H9 (cell line): ENCODE measurements around the gene ZNF205. TPM values are rescaled to one million over a fixed set of nuclear protein-coding genes. Genes with fewer than 3 reads are reported as not detected.

Experiments used
- DNase-seq: peaks from one replicate; pipeline ENCODE4 v3.0.0-alpha.2; 2017
- H2AFZ ChIP-seq: one replicate; pipeline ENCODE4 v1.6.1; 2013; ENCODE audit warnings: mild to moderate bottlenecking, low read length, control low read depth, moderate library complexity
- H2AK5ac ChIP-seq: 2 replicates; pipeline ENCODE4 v1.6.1; 2013; ENCODE audit warnings: low read length, control low read depth, mixed read lengths; ENCODE audit not compliant: insufficient read length
- H2BK120ac ChIP-seq: one replicate; pipeline ENCODE4 v1.6.1; 2013; ENCODE audit warnings: low read depth, mild to moderate bottlenecking, low read length, control low read depth, inconsistent platforms; ENCODE audit not compliant: poor library complexity, severe bottlenecking
- H2BK12ac ChIP-seq: 2 replicates; pipeline ENCODE4 v1.6.1; 2013; ENCODE audit warnings: low read length, control low read depth, mixed read lengths, low read depth; ENCODE audit not compliant: insufficient read length
- H2BK15ac ChIP-seq: 2 replicates; pipeline ENCODE4 v1.6.1; 2013; ENCODE audit warnings: low read depth, low read length, control low read depth
- H2BK20ac ChIP-seq: one replicate; pipeline ENCODE4 v1.6.1; 2013; ENCODE audit warnings: low read depth, mild to moderate bottlenecking, low read length, control low read depth, inconsistent platforms; ENCODE audit not compliant: poor library complexity, severe bottlenecking
- H2BK5ac ChIP-seq: 2 replicates; pipeline ENCODE4 v1.6.1; 2013; ENCODE audit warnings: low read length, control low read depth, mixed read lengths; ENCODE audit not compliant: insufficient read length
- H3K14ac ChIP-seq: 2 replicates; pipeline ENCODE4 v1.6.1; 2013; ENCODE audit warnings: low read length, control low read depth; ENCODE audit not compliant: insufficient read depth
- H3K18ac ChIP-seq: 2 replicates; pipeline ENCODE4 v1.6.1; 2013; ENCODE audit warnings: low read depth, mild to moderate bottlenecking, mixed read lengths, low read length, control low read depth; ENCODE audit not compliant: insufficient read length
- H3K23ac ChIP-seq: 2 replicates; pipeline ENCODE4 v1.6.1; 2013; ENCODE audit warnings: low read length, control low read depth, mixed read lengths, low read depth; ENCODE audit not compliant: insufficient read length
- H3K23me2 ChIP-seq: 2 replicates; pipeline ENCODE4 v1.6.1; 2013; ENCODE audit warnings: low read depth, mild to moderate bottlenecking, mixed read lengths, low read length, control low read depth; ENCODE audit not compliant: insufficient read length, poor library complexity, severe bottlenecking
- H3K27ac ChIP-seq: 2 replicates; pipeline ENCODE4 v1.5.1; 2013; ENCODE audit warnings: low read length, control low read depth, mixed read lengths, low read depth; ENCODE audit not compliant: insufficient read length
- H3K27me3 ChIP-seq: 2 replicates; pipeline ENCODE4 v1.6.1; 2013; ENCODE audit warnings: low read length, control low read depth, inconsistent platforms; ENCODE audit not compliant: insufficient read depth
- H3K4ac ChIP-seq: 2 replicates; pipeline ENCODE4 v1.6.1; 2013; ENCODE audit warnings: low read depth, mild to moderate bottlenecking, control low read depth, inconsistent platforms, low read length, moderate library complexity
- H3K4me1 ChIP-seq: 2 replicates; pipeline ENCODE4 v1.6.1; 2013; ENCODE audit warnings: low read length, control low read depth, inconsistent platforms; ENCODE audit not compliant: insufficient read depth
- H3K4me2 ChIP-seq: 2 replicates; pipeline ENCODE4 v1.6.1; 2013; ENCODE audit warnings: low read length, control low read depth, mixed read lengths; ENCODE audit not compliant: insufficient read length, insufficient read depth
- H3K56ac ChIP-seq: 2 replicates; pipeline ENCODE4 v1.6.1; 2013; ENCODE audit warnings: low read depth, mild to moderate bottlenecking, mixed read lengths, low read length, control low read depth; ENCODE audit not compliant: insufficient read length
- H3K79me1 ChIP-seq: 2 replicates; pipeline ENCODE4 v1.6.1; 2013; ENCODE audit warnings: low read depth, mild to moderate bottlenecking, moderate library complexity, low read length, control low read depth, inconsistent platforms; ENCODE audit not compliant: insufficient read depth, poor library complexity, severe bottlenecking
- H3K79me2 ChIP-seq: 2 replicates; pipeline ENCODE4 v1.6.1; 2013; ENCODE audit warnings: low read length, control low read depth, inconsistent platforms; ENCODE audit not compliant: insufficient read depth
- H3K9ac ChIP-seq: 2 replicates; pipeline ENCODE4 v1.6.1; 2013; ENCODE audit warnings: low read length, control low read depth, mixed read lengths; ENCODE audit not compliant: insufficient read length; ENCODE audit errors: extremely low read depth
- H3K9me3 ChIP-seq: one replicate; pipeline ENCODE4 v1.6.1; 2013; ENCODE audit warnings: low read depth, low read length, inconsistent platforms; ENCODE audit not compliant: control insufficient read depth
- H3T11ph ChIP-seq: one replicate; pipeline ENCODE4 v1.6.1; 2013; ENCODE audit warnings: mild to moderate bottlenecking, low read length, control low read depth, inconsistent platforms
- H4K20me1 ChIP-seq: one replicate; pipeline ENCODE4 v1.6.1; 2013; ENCODE audit not compliant: control insufficient read depth, insufficient read length, insufficient read depth
- H4K5ac ChIP-seq: 2 replicates; pipeline ENCODE4 v1.6.1; 2013; ENCODE audit warnings: low read depth, mild to moderate bottlenecking, mixed read lengths, low read length, control low read depth; ENCODE audit not compliant: insufficient read length
- H4K8ac ChIP-seq: replicated peaks from 2 replicates; pipeline ENCODE4 v1.6.1; 2013; ENCODE audit warnings: low read length, control low read depth, mixed read lengths, low read depth; ENCODE audit not compliant: insufficient read length
- H4K91ac ChIP-seq: 2 replicates; pipeline ENCODE4 v1.6.1; 2013; ENCODE audit warnings: low read depth, mild to moderate bottlenecking, moderate library complexity, mixed read lengths, low read length, control low read depth; ENCODE audit not compliant: insufficient read length
- H3K27ac Mint-ChIP-seq, 3 experiments: 2 replicates in 2 of 3; 3 replicates in 1 of 3; pipeline ENCODE4 v1.8.0; 2020 to 2021; ENCODE audit warnings: mixed read lengths in 3 of 3, mild to moderate bottlenecking in 1 of 3, moderate library complexity in 1 of 3
- H3K27me3 Mint-ChIP-seq: 2 replicates; pipeline ENCODE4 v1.8.0; 2021; ENCODE audit warnings: low read depth, mild to moderate bottlenecking, moderate library complexity, mixed read lengths
- H3K36me3 Mint-ChIP-seq, 3 experiments: 2 replicates in 2 of 3; 3 replicates in 1 of 3; pipeline ENCODE4 v1.8.0; 2020 to 2021; ENCODE audit warnings: low read depth in 3 of 3, mixed read lengths in 3 of 3; ENCODE audit not compliant: insufficient read depth in 1 of 3
- H3K4me1 Mint-ChIP-seq, 2 experiments: 2 replicates each; pipeline ENCODE4 v1.8.0; 2020; ENCODE audit warnings: mixed read lengths in 2 of 2
- H3K4me3 Mint-ChIP-seq, 2 experiments: 2 replicates in 1 of 2; 3 replicates in 1 of 2; pipeline ENCODE4 v1.8.0; 2020 to 2021; ENCODE audit warnings: mild to moderate bottlenecking in 2 of 2, mixed read lengths in 2 of 2, moderate library complexity in 1 of 2
- H3K9me3 Mint-ChIP-seq, 2 experiments: 2 replicates in 1 of 2; 3 replicates in 1 of 2; pipeline ENCODE4 v1.8.0; 2020; ENCODE audit warnings: mild to moderate bottlenecking in 2 of 2, mixed read lengths in 2 of 2, moderate library complexity in 1 of 2
- CTCF ChIP-seq: fragments of 200-600 bp; sonication (generic); conservative IDR thresholded peaks from 3 replicates; pipeline ENCODE4 v1.8.0; 2021; ENCODE audit warnings: antibody characterized with exemption, mild to moderate bottlenecking
- WGBS: extraction: QIAGEN DNeasy Blood & Tissue Kit; methylation state at CpG from one replicate; pipeline ENCODE4 v1.1.7; 2013; ENCODE audit warnings: missing lambda C conversion rate, low lambda C conversion rate, mixed read lengths; ENCODE audit not compliant: insufficient read length; ENCODE audit errors: extremely low coverage; 5-methylcytosine and 5-hydroxymethylcytosine counted together
- total RNA-seq: library from RNA; stranded (reverse); gene quantifications from 2 replicates; pipeline ENCODE4 v1.2.1, GENCODE V29; 2021

ZNF205 gene
- total RNA-seq, 1 experiment from 2014 or later, result 16.8 TPM

- TF ChIP-seq CTCF, result no peak
- Histone ChIP-seq H2BK12ac (no peak overlapping the region), H2BK20ac (no peak overlapping the region), H2BK5ac (no peak overlapping the region), H3K79me2 (no peaks in the 10 kb centered on the region), H3K23ac (no peak overlapping the region), H4K91ac (no peak overlapping the region), H3K4me1 (no peaks in the 10 kb centered on the region), H3K27ac (no peak overlapping the region), H2AFZ (no peak overlapping the region), H3K9me3 (no peaks in the 10 kb centered on the region), H4K5ac (no peak overlapping the region), H2BK15ac (no peak overlapping the region), H3T11ph (no peak overlapping the region), H3K14ac (no peak overlapping the region), H3K27me3 (no peaks in the 10 kb centered on the region), H3K23me2 (peaks cover 13% of the 10 kb centered on the region), H3K18ac (no peak overlapping the region), H3K4ac (no peak overlapping the region), H3K79me1 (no peaks in the 10 kb centered on the region), H2BK120ac (no peak overlapping the region), H4K8ac (no peak overlapping the region), H3K56ac (no peak overlapping the region), H2AK5ac (no peak overlapping the region), H4K20me1 (no peaks in the 10 kb centered on the region), H3K9ac (no peak overlapping the region), H3K4me2 (no peak overlapping the region)
- Mint-ChIP-seq H3K4me3 (no peak overlapping the region), H3K9me3 (no peaks in the 10 kb centered on the region), H3K27ac (no peak overlapping the region), H3K36me3 (peaks cover 11 to 41% (median 23%) of the 10 kb centered on the region in 3 experiments), H3K4me1 (peaks cover 8 to 14% of the 10 kb centered on the region in 2 experiments), H3K27me3 (no peaks in the 10 kb centered on the region; the same call in 1 of the 2 replicates)
- DNase-seq, result no peak
- no CpG with 5 or more reads among the region's 57 CpGs for WGBS
Measured at GRCh38 chr16:3119701-3120408, 7.5 kb downstream of the ZNF205 start.
